ENCODE measurements around the gene AVEN.

Gene AVEN

GRCh38 chr15:33941279-33942063 is 97.5 kb downstream of the AVEN start:
- no peaks in the 10 kb centered on the region for H3K27me3 ChIP-seq (ENCODE audit: control insufficient read depth, low read length)
- no peaks in the 10 kb centered on the region for H3K9me2 ChIP-seq (replicated peaks; ENCODE audit: control insufficient read depth, low read length)
- no peaks in the 10 kb centered on the region for H4K20me1 ChIP-seq (ENCODE audit: control insufficient read depth, insufficient read depth, low read depth, low read length)
- no peak overlapping the region for H3K27ac ChIP-seq (ENCODE audit: low read depth, low read length)
- H3F3A ChIP-seq (ENCODE audit: control insufficient read depth, insufficient read depth), result no peaks in the 10 kb centered on the region
- no peaks in the 10 kb centered on the region for H3K4me1 ChIP-seq (ENCODE audit: control insufficient read depth, low read length)
- no peak overlapping the region for H3K4me3 ChIP-seq (ENCODE audit: low read length)
- no peak for TF ChIP-seq CTCF (IDR thresholded peaks at IDR 0.05; ENCODE audit: low read depth, low read length, poor library complexity, severe bottlenecking)
- no peak for TF ChIP-seq EZH2phosphoT487 (IDR thresholded peaks at IDR 0.05; ENCODE audit: borderline replicate concordance, low read length)
- no peaks in the 10 kb centered on the region for H3K9me3 ChIP-seq (ENCODE audit: control insufficient read depth, insufficient read depth, low read length)
- no peaks in the 10 kb centered on the region for H3K79me2 ChIP-seq (ENCODE audit: control insufficient read depth, low read length)
- no peaks in the 10 kb centered on the region for H3K36me3 ChIP-seq (ENCODE audit: control insufficient read depth, low read length)
- no peak overlapping the region for H3K4me2 ChIP-seq (ENCODE audit: low read length)

GRCh38 chr15:33934921-33935320 is 104.1 kb downstream of the AVEN start:
- Histone ChIP-seq H3K9me2 (replicated peaks; ENCODE audit: control insufficient read depth, low read length) (no peaks in the 10 kb centered on the region), H3K4me2 (ENCODE audit: low read length) (no peak overlapping the region), H3K9me3 (ENCODE audit: control insufficient read depth, insufficient read depth, low read length) (no peaks in the 10 kb centered on the region), H4K20me1 (ENCODE audit: control insufficient read depth, insufficient read depth, low read depth, low read length) (no peaks in the 10 kb centered on the region), H3K36me3 (ENCODE audit: control insufficient read depth, low read length) (no peaks in the 10 kb centered on the region), H3K4me3 (ENCODE audit: low read length) (no peak overlapping the region), H3F3A (ENCODE audit: control insufficient read depth, insufficient read depth) (no peaks in the 10 kb centered on the region), H3K27me3 (ENCODE audit: control insufficient read depth, low read length) (no peaks in the 10 kb centered on the region), H3K27ac (ENCODE audit: low read depth, low read length) (no peak overlapping the region), H3K79me2 (ENCODE audit: control insufficient read depth, low read length) (no peaks in the 10 kb centered on the region), H3K4me1 (ENCODE audit: control insufficient read depth, low read length) (no peaks in the 10 kb centered on the region)
- no peak for TF ChIP-seq EZH2phosphoT487 (IDR thresholded peaks at IDR 0.05; ENCODE audit: borderline replicate concordance, low read length)
- no peak for TF ChIP-seq CTCF (IDR thresholded peaks at IDR 0.05; ENCODE audit: low read depth, low read length, poor library complexity, severe bottlenecking)

GRCh38 chr15:33934396-33934795 is 104.6 kb downstream of the AVEN start:
- Histone ChIP-seq H3K4me3 (ENCODE audit: low read length) (no peak overlapping the region), H3F3A (ENCODE audit: control insufficient read depth, insufficient read depth) (no peaks in the 10 kb centered on the region), H3K4me1 (ENCODE audit: control insufficient read depth, low read length) (no peaks in the 10 kb centered on the region), H3K79me2 (ENCODE audit: control insufficient read depth, low read length) (no peaks in the 10 kb centered on the region), H4K20me1 (ENCODE audit: control insufficient read depth, insufficient read depth, low read depth, low read length) (no peaks in the 10 kb centered on the region), H3K4me2 (ENCODE audit: low read length) (no peak overlapping the region), H3K9me2 (replicated peaks; ENCODE audit: control insufficient read depth, low read length) (no peaks in the 10 kb centered on the region), H3K36me3 (ENCODE audit: control insufficient read depth, low read length) (no peaks in the 10 kb centered on the region), H3K9me3 (ENCODE audit: control insufficient read depth, insufficient read depth, low read length) (no peaks in the 10 kb centered on the region), H3K27ac (ENCODE audit: low read depth, low read length) (no peak overlapping the region), H3K27me3 (ENCODE audit: control insufficient read depth, low read length) (no peaks in the 10 kb centered on the region)
- TF ChIP-seq CTCF (IDR thresholded peaks at IDR 0.05; ENCODE audit: low read depth, low read length, poor library complexity, severe bottlenecking), result no peak
